ENCODE results near the gene SPSB4. TPM values are rescaled to one million over a fixed set of nuclear protein-coding genes. Genes with fewer than 3 reads are reported as not detected.

The SPSB4 gene
- total and polyA plus RNA-seq, 9 of the 15 experiments (the other 6 are each of a cell fraction or from before 2014, with no cell fraction given) = not detected

DNA sequence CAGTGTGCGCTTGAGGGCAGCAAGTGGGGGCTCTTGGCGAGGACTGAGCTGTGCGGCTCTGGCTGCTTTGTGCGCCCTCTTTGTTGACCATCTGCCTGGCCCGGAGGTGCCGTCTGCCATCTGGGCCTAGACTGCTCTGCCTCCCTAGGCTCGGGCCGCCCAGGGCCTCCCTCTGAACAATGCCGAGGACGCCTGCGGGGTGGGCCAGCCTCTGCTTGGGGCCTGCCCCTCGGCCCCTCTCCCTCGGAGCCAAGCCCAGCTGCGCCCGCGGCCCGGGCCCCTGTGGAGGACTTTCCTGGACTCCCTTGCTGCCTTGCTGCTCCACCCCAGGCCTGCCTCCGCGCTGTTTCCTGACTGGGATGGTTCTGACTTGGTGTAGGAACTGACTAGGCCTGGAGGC, 31.9 kb upstream of the SPSB4 start (continued):
- TF ChIP-seq FIP1L1 (IDR thresholded peaks at IDR 0.05; ENCODE audit: low read depth, low read length, poor library complexity, severe bottlenecking) (no peak), LARP7 (IDR thresholded peaks at IDR 0.05) (no peak)

DNA sequence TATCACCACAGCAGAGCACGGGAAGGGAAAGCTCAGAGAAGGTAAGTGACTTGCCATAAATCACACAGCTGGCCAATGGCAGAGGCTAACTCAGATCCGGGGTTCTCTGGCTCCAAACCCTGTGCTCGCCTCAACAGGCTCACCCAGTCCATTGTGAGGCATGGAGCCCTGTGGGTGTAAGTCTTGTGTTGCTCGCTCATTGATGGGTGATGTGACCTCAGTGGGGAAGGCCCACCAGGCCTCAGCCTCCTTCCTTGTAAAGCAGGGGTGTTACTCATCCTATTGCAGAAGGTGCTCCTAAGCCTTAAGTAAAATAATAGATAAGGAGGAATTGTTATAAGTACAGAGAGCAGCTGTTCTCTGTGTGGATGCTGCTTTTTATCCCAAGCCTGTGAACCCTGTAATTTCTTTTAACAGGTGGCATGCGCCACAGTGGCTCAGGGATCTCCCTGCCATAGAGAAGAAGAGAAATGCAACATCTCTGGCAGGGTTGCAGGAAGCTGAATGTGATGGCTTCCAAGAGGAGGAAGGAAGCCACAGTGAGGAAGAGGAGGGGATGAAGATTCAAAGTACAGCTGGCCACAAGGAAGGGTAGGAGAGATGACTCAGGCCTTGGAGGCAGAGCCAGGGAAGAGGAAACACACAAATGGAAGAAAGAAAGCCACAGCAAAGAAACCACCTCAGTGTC, 30.9 kb upstream of the SPSB4 start:
- no peak for ATAC-seq

More for the DNA sequence above, 30.9 kb upstream of the SPSB4 start:
- no peak overlapping the region for H3K9ac ChIP-seq (ENCODE audit: insufficient read depth in 1 of 2, low read depth in 2 of 2, low read length in 2 of 2)
- no peak overlapping the region for H3K4me2 ChIP-seq (ENCODE audit: insufficient read depth, low read length)
- DNase-seq (ENCODE audit: extremely low read depth in 1 of 4, low spot score in 3 of 4) (no peak), FAIRE-seq (no peak)
- ChIA-PET POLR2A (interaction anchor here (0.8 kb wide), 1 partner anchor 13 kb away, joined by 3 read pairs; no protein-coding TSS in a partner anchor), CTCF (ENCODE audit: low intra/inter-chr PET ratio) (no interaction called here)
- H3K27me3 ChIP-seq (ENCODE audit: control insufficient read depth in 2 of 2, insufficient read depth in 2 of 2, low read length in 2 of 2) = peaks cover 3 to 26% of the 10 kb centered on the region in 2 experiments; a peak in 3 of 5 replicates
- no TSS peak for BruUV-seq (replicated peaks)
- no peaks in the 10 kb centered on the region for H4K20me1 ChIP-seq (replicated peaks; ENCODE audit: control insufficient read depth, insufficient read depth, low read length)
- no peaks in the 10 kb centered on the region for H3K9me1 ChIP-seq (ENCODE audit: control insufficient read depth, insufficient read depth, low read length)
- H3K79me2 ChIP-seq (ENCODE audit: control insufficient read depth, insufficient read depth, low read length) = no peaks in the 10 kb centered on the region
- no peak for TF ChIP-seq HMG20A (CRISPR knock-in tag; conservative IDR thresholded peaks at IDR 0.05)
- peak; percentile 13 for TF ChIP-seq RBM25 (IDR thresholded peaks at IDR 0.05; ENCODE audit: low read depth, low read length, severe bottlenecking)
- no peak for TF ChIP-seq SRSF7 (optimal IDR thresholded peaks at IDR 0.05; ENCODE audit: low read depth, low read length)
- H3K36me3 ChIP-seq (ENCODE audit: control insufficient read depth, insufficient read depth, low read length) = no peaks in the 10 kb centered on the region
- 0% methylated on average over 5 of the region's 5 CpGs for WGBS (ENCODE audit: insufficient coverage, low coverage, missing lambda C conversion rate)
- no peak overlapping the region for H3K4me3 ChIP-seq
- intact Hi-C loops (cut with micrococcal nuclease) (no loop called here), in situ Hi-C loops (cut with MboI) (loop anchor here (25.0 kb wide), 1 partner anchor 167 kb away; no protein-coding TSS in a partner anchor)
- no peak overlapping the region for H2AFZ ChIP-seq (ENCODE audit: low read depth, low read length)
- no peaks in the 10 kb centered on the region for H3K9me3 ChIP-seq (replicated peaks; ENCODE audit: control insufficient read depth, insufficient read depth, low read depth, low read length)
- no peak overlapping the region for H3K27ac ChIP-seq (ENCODE audit: extremely low read depth, low read depth, low read length)
- H3K4me1 ChIP-seq (replicated peaks in 1 of 2; ENCODE audit: control insufficient read depth in 2 of 2, insufficient read depth in 2 of 2, low read length in 2 of 2) = no peaks in the 10 kb centered on the region; a peak in 1 of 5 replicates
